Left colon (tissue), 2 donors: ENCODE data around the gene NANOS2. TPM values are rescaled to one million over a fixed set of nuclear protein-coding genes. Genes with fewer than 3 reads are reported as not detected.

ENCODE experiments used
- ATAC-seq: fragments of 200-7000 bp; cut with Tn5 transposase; one replicate; pipeline ENCODE4 v1.9.1; 2020; ENCODE audit warnings: mild to moderate bottlenecking, moderate library complexity
- DNase-seq, 2 donors: peaks; one replicate each; pipeline ENCODE4 v3.0.0-alpha.2; 2020
- intact Hi-C, 2 donors: fragments of 100-400 bp; cut with DNase I in 1 of 2; cut with micrococcal nuclease in 1 of 2; formaldehyde crosslinking; loops; one replicate each; pipeline versions ENCODE4 v1.11.2 to v1.14.0; 2022; cut with DNase I, micrococcal nuclease
- long read RNA-seq: library from polyadenylated mRNA; unstranded; transcript quantifications from one replicate; pipeline ENCODE4 v2.0.0, GENCODE V29; 2021
- total RNA-seq, 2 donors: library from RNA; stranded (reverse); fragmentation: NEBNext Ultra II Directional; extraction: Animal tissue kit (Norgen Biotek cat#: 25700); gene quantifications; one replicate each; pipeline ENCODE4 v1.2.1, GENCODE V29; 2021
- donor health status: DM: no; HTN: no; CAD: no.
- donor health status: DM: yes; HTN: yes; CAD: no.

Gene NANOS2
- not detected for total RNA-seq
- long read RNA-seq, result 0 reads

DNA sequence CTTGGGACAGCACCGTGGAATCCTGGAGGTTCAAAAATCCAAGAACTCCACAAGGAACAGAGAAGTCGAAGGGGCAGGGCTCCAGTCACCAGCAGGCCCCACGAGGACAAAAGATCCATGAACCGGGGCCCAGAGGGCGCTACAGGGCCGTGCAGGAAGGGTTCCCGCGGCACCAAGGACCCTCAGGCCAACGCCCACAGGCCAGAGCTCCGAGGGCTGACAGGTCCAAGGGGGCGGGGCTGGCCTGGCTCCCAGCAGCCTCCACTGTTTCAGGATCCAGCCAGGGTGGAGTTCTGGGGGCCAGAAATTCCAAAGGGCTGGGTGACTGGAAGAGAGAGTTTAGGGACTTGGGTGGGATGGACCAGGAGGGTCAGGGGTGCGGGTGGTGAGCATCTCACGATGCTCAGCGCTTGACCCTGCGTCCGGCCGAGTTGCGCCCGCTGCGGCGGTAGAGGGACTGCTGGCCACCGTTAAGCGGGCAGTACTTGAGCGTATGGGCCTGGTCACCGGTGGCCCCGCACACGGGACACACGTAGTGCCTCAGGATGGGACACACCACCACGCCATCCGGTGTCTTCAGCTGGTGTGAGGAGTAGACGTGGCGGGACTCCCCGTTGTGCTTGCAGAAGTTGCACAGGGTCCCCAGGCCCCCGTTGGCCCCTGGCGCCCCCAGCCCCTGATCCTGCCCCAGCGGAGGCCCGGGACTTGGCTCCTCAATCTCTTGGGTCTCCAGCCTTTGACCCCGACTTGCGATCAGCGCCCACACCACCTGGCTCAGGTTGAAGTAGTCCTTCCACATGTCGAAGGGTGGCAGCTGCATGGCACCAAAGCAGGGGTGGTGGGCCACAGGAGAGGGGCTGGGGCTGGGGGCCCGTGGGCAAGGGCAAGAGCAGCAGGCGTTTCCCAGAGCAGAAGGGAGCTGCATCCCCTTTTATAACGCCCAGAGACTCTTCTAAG is at the start of gene NANOS2:
Gene NANOS2, minus strand, starts transcription at position 905 of the 957 bp plus-strand sequence. Its CDS starts 85 bp downstream, at position 820.
- no peak for DNase-seq
- ATAC-seq, result no peak
- intact Hi-C loops, result no loop called here

GRCh38 chr19:45962021-45962420 is 47.4 kb upstream of the NANOS2 start:
- ATAC-seq (no peak), DNase-seq (no peak)
- intact Hi-C loops, result no loop called here

- DNase-seq, result no peak
- intact Hi-C loops, result no loop called here
- no peak for ATAC-seq
Observed at GRCh38 chr19:45960595-45961235, 46.1 kb upstream of the NANOS2 start.

GRCh38 chr19:45959517-45960025 is 45.0 kb upstream of the NANOS2 start:
- no peak for DNase-seq
- intact Hi-C loops, result no loop called here
- ATAC-seq, result no peak

DNA sequence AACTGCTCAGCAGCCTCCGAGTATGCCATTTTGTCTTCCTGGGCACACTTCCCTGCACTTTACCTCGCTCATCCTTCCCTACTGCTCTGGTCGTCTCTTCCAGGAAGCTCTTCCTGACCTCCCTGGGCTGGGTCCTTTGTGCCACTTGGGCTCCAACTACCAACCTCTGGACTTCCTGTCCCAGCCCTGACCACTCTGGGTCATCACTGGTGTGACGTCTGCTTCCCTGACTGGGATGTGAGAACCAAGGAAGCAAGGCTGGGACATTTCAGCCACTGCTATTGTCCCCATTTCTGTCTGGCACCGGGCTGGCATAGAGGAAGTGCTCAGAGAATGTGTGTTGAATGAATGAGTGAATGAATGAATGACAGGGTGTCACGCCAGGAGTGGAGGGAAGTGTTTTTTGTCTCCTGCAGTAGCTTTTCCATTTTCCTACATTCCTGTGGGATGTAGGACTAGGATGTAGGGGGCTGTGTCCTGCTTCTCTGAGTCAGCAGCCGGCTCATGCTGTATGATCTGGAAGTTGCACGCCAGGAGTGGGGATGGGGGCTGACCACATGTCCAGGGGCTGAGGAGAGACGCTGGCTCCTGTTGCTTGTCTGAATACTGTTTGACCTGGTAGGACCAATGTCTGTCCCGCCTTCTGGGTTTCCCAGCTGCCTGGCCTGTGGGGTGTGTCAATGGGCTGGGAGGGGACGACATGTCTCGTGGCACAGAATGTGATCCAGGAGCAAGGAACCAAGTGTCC is 44.4 kb upstream of the NANOS2 start:
- intact Hi-C loops, result no loop called here
- ATAC-seq, result no peak
- DNase-seq, result no peak

DNA sequence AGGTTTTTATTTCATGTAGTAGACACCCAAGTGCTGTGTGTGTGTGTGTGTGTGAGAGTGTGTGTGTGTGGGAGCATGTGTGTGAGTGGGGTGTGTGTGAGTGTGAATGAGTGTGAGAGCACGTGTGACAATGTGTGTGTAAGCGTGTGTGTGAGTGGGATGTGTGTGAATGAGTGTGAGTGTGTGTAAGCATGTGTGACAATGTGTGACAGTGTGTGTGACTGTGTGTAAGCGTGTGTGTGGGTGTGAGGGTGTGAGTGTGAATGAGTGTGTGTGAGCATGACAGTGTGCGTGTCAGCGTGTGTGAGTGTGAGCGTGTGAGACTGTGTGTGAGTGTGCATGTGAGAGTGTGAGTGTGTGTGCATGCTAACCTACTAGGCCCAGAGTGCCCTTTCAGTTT is 43.7 kb upstream of the NANOS2 start:
- intact Hi-C loops, result no loop called here
- no peak for DNase-seq
- no peak for ATAC-seq

- intact Hi-C loops, result no loop called here
- DNase-seq (no peak), ATAC-seq (no peak)
Observed at GRCh38 chr19:45955905-45956608, 41.5 kb upstream of the NANOS2 start.

DNA sequence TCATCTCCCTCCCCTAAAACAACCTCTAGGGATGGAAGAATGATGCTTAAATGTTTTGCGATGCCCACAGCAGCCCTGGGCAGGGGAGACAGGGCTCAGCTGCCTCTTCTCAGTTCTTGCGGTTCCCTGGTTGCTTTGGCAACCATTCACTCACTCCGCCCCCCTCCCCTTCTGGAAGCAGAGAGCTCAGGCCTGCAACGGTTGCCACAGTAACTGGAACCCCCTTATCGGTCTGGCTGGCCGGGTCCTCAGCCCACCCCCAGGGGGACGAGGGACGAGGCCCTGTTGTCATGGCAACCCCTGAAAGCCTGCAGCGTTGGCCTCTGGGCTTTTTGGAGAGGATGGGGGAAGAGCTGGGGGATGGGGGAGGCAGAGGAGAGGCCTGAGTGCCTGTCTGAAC is 39.6 kb upstream of the NANOS2 start:
- DNase-seq (no peak), ATAC-seq (no peak)
- intact Hi-C loops, result no loop called here

DNA sequence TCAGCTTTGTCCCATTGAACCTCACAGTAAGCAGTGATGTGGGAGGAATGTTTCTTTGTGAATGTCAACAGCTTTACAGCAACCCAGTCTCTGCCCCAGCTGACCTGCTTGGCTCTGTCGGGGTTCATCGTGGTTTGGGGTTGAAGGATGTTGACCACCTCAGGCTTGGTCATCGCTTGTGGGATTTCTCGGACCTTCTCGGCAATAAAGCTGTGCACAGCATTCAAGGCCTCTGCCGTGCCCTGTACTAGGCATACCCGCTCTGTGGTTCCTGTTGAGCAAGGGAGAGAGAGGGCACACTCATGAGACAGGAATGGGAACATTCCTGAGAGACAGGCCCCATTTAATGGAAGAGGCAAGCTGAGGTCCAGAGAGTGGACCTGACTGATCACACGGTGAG is 39.1 kb upstream of the NANOS2 start:
- intact Hi-C loops, result no loop called here
- DNase-seq (no peak), ATAC-seq (no peak)

GRCh38 chr19:45952686-45953505 is 38.3 kb upstream of the NANOS2 start:
- peak in 1 of 2 donors; percentile 54 for DNase-seq
- ATAC-seq, result peak; percentile 51
- intact Hi-C loops, result no loop called here

DNA sequence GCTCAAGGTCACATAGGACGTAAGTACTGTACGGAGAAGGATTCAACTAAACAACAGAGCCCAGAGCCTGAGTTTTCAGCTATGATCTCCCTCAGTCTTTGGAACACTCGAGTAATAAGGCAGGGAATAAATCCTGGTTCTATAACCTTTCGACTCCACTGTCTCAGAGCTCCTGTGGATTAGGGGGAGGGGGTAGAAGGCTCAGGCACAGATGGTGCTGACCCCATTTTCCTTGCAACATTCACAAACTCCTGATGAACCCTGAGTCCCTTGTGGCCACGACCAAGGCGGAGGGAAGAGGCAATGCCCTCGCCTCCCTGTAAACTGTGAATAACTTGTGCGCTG is 37.7 kb upstream of the NANOS2 start:
- DNase-seq, result no peak
- intact Hi-C loops, result no loop called here

DNA sequence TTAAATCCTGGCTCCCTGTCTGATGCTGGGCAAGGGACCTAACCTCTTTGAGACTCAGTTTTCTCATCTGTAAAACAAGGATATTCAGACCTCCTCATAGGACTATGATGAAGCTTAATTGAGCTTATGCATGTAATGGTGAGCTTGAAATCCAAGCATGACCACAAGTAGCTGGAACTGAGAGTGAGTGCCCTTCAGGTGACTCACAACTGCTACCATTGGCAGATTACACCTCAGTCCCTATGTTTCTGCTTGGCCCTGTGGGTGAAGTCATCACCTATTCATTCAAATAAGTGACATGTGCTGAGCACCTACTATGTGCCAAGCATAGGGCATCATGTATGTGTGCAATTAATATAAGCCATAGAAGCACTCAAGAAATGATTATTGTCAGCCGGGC is 33.3 kb upstream of the NANOS2 start:
- DNase-seq (no peak), ATAC-seq (no peak)
- intact Hi-C loops, result no loop called here

More for the DNA sequence above, 37.7 kb upstream of the NANOS2 start:
- ATAC-seq, result no peak

GRCh38 chr19:45940515-45940805 is 25.9 kb upstream of the NANOS2 start:
- ATAC-seq (no peak), DNase-seq (no peak)
- intact Hi-C loops, result no loop called here

DNA sequence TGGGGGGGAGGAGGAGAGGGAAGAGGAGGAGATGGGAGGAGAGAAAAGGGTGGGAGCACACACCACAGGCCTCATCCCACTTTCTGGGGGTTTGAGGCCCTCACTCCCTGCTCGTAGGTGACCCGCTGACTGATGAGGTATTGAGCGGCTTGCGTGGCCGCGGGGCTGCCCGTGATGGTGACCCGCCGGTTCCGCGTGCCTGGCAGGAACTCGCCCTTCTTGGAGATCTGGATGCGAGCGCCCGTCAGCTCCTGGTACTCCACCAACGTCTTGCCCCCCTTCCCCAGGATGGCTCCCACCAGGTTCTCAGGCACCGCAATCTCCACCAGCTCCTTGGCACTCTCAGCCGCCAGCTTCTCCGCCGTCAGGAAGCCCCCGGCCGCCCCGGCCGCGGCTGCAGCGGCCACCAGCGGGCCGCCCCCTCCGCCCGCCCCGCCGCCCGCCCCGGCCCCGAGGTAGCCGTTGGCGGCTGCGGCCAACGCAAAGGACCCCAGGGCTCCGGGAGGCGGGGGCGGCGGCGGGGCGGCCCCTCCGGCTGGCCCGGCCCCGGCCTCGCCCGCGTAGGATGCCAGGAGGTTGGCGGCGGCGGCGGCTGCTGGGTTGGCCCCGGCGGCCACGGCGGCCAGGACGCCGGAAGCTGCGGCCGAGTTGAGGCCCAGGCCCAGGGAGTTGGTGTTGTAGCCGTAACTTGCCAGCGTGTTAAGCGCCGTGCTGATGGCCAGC is 25.4 kb upstream of the NANOS2 start:
- no peak for ATAC-seq
- intact Hi-C loops, result no loop called here
- no peak for DNase-seq

DNA sequence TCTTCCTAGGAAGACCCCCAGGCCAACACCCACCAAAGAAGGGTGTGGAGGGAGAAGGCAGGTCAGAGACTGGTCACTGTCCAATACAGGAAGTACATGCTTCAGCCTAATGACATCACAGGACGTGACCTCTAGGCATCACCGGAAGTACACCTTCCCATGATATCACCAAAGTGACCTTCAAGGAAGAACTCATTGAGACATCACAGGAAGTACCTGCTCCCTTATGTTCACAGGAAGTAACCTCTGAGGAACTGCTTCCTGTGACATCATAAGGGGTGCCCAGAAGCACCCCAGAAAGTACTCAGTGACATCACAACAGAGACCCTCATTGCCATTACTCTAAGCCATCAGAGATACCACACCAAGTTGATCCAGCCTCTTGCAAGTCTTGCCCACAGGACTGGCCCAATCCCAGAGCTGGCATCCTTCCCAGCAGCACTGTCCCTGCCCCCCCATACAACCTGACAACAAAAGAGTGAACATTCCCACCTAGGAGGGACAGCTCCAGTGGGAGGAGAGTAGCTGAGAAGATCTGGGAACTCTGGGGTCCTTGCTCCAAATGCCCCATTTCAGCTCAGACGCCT is 24.2 kb upstream of the NANOS2 start:
- no peak for DNase-seq
- no peak for ATAC-seq
- intact Hi-C loops, result no loop called here

GRCh38 chr19:45935267-45935666 is 20.7 kb upstream of the NANOS2 start:
- intact Hi-C loops, result no loop called here

DNA sequence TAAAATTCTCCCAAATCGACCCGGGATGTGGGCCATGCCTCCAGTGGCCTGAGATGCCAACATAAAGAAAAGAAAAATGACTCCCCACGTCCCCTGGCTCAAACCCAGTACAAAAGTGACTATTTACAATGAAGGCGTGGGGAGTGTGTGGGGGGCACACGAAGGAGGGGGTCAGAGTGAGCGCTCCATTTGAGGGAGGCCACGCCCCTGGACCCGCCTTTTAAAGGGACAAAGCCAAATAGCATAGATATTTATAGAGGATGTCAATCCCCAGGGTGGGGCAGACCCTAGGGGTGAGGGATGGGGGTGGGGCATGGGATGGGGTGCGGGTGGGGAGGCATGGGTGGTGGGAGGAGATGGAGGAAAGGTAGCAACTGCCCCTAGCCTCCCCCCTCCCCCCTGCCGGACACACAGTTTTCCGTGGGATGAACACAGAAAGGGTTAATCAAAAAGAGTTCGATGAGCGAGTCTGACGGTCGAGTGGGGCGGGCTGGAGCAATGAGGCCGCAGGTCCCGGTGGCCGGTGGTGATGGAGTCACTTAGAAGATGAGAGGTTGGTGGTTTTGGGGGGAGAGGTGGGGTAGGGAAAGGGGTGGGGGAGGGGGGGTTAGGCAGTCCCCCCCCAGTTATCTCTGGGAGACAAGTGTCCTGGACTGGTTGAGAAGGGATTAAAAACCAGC is 20.1 kb upstream of the NANOS2 start:
- no peak for DNase-seq
- no peak for ATAC-seq
- intact Hi-C loops, result no loop called here

More at GRCh38 chr19:45935267-45935666, 20.7 kb upstream of the NANOS2 start:
- ATAC-seq, result no peak
- DNase-seq, result no peak
